Measurements from ENCODE around the gene UBE3C.
A peak's percentile ranks its signal among the peaks of the same experiment; 100 is the strongest.
"Not testable (repeated sequence)": the region's sequence is repeated elsewhere in the genome, so short reads cannot be mapped to it uniquely, and the experiment has no call there.

Gene UBE3C

DNA sequence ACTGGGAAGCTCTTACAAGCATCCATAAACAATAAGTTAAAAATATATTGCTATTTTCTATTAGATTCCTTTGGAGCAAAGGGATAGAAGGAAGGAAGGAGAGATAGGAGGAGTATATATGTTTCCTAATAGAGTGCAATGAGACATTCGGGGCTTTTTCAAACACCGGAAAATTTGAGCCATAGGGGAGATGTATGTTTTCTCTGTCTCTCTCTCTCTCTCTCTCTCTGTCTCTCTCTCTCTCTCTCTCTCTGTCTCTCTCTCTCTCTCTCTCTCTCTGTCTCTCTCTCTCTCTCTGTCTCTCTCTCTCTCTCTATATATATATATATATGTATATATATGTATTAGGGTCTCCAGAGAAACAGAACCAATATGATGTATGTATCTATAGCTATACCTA, 7.9 kb upstream of the UBE3C start:
- not testable (repeated sequence) for DNase-seq (ENCODE audit: low spot score)

DNA sequence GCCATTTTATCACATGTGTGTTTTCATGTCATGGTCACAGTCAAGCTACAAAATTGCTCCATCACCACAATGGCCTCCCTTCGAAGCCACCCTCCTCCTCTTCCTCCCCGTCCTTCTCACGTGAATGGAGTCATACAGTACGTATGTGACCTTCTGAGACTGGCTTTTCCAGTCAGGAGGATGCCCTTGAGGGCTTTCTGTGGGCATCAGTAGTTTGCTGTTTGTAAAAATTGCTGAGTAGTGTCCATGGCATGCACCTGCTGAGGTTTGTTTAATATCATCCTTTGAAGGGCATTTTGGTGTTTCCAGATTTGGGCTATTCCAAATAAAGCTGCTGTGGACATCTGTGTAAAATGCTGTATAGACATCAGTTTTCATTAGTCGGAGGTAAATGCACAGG, 5.9 kb upstream of the UBE3C start:
- DNase-seq (ENCODE audit: low spot score) = no peak

DNA sequence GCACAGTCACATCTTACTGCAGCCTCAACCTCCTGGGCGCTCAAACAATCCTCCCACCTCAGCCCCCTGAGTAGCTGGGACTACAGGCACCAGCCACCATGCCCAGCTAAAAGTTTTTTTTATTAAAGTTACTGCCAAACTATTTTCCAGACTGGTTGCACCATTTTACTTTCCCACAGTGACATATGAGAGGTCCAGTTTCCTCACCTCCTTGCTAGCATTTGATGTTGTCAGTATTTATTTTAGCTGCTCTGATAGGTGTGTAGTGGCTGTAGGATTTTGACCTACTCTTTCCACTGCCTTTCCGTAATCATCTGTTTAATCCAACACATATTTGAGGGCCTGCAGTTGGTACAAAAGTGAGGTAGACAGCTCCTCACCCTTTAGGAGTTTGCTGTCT, 5.4 kb upstream of the UBE3C start:
- no peak for DNase-seq (ENCODE audit: low spot score)

DNA sequence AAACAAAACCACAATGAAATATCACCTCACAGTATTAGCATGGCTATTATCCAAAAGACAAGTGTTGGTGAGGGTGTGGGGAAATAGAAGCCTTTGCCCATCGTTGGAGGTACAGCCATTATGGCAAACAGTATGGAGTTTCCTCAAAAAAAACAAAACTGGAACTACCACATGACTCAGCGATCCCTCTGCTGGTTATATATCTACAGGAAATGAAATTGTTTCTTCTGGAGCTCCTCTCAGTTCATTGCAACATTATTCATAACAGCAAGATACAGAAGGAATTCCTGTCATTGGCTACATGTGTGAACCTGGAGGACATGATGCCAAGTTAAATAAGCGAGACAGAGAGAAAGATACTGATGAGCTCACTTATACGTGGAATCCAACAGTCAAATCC, 2.4 kb upstream of the UBE3C start:
- DNase-seq (ENCODE audit: low spot score) = no peak

DNA sequence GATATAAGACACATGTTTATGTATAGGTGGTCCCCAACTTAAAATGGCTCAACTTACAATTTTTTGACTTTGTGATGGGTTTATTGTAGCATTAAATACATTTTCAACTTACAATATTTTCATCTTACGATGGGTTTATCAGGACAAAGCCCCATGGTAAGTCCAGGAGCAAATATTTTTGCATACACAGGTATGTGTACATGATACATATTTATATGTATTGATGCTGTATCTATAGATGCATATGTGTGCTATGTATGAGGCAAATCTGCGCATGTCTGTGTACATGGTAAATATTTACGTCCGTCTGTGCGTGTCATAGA, 664 bp upstream of the UBE3C start:
- no peak for DNase-seq (ENCODE audit: low spot score)

DNA sequence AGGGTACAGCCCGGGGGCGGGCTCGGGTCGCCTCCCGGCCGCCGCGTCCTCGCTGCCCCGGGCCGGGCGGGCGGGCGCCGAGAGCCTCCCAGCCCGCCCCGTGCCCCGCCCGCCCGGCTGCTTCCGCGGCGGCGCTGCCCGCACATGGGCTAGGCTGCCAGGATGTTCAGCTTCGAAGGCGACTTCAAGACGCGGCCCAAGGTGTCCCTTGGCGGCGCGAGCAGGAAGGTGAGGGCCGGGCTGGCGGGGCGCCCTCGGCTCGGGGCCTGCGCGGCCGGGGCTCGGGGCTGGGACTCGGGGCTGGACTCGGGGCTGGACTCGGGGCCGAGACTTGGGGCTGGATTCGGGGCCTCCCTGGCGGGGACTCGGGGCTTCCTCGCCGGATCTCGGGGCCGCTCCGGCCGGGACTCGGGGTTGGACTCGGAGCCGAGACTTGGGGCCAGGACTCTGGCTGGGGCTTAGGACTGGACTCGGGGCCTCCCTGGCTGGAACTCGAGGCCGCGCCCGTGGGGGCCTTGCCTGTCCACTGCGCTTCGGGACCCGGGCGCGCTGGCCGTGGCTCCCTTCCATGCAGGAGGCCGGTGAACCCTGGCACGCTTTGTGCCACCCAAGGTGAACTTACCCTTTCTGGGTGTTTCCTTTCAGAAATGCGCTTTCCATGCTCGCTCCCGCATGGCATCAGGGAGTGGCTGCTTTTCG, 534 bp downstream of the UBE3C start:
- DNase-seq (ENCODE audit: low spot score) = no peak

DNA sequence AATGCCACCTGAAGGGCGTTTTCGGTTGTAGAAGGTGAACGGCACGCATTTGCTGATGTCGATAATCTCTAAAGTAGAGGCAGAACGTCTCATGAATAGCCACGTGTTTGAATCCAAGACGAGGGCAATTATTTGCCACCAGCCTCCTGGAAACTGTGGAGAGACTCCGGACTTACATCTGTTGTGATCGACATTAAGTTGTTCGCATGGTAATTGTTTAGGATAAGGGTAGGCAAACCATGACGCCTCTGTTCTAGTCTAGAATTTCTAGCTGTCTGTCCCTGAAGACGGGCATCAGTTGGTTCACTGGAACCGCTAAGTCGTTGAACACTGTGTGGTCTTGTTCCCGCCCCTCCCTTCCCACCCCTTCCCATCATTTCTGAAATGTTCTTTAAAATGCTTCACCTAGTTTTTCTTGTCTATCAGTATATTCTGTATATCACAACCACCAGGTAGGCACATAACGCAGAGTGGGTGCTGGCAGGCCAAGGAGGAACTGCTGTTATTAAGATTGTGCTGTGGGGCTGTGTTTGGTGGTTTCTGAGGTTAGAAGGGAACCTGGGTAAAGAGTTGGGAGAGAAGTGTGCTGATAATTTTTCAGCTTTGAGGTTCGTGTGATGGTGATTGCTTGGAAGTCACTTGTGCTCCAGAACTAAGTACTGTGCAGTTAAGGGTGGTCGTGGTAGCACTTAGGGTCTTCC, 1.2 kb downstream of the UBE3C start:
- no peak for DNase-seq (ENCODE audit: low spot score)

DNA sequence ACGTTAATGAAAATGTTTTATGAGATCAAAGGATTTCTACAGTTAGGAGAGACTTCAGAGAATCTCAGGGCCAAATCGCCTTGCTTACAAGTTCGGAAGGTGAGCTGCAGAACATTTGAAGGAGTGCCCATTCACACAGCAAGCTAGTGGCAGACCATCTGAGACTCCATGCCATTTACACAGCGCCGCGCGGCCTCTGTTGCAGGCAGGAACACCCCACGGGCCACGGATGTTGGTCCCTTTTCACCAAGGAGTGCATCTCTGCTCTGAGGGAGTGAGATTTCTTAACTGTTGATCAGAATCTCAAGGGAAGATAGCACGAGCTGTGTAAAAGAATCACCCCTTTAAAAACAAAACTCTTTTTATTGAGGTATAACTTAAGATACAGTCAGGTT, 1.8 kb downstream of the UBE3C start:
- no peak for DNase-seq (ENCODE audit: low spot score)

DNA sequence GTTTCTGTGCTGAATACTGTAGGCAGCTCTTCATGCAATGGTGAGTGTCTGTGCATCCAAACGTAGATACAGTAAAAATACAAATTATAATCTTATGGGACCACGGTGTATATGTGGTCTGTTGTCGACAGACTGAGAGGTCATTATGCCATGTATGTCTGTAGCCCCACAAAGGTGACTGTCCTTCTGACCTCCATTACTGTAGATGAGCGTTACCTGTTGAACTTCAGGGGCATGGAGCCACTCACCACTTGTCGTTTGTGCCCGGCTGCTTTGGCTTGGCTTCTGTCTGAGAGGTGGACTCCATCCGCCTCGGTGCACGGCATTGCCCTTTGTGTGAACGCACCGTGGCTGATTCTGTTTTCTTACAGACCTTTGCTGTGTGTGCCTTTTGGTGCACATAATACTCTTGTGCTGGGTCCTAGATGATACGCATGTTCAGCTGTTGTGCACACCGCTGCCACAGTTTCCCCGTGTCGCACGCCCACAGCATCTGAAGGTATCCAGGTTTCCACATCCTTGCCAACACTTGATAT, 2.9 kb downstream of the UBE3C start:
- no peak for DNase-seq (ENCODE audit: low spot score)

DNA sequence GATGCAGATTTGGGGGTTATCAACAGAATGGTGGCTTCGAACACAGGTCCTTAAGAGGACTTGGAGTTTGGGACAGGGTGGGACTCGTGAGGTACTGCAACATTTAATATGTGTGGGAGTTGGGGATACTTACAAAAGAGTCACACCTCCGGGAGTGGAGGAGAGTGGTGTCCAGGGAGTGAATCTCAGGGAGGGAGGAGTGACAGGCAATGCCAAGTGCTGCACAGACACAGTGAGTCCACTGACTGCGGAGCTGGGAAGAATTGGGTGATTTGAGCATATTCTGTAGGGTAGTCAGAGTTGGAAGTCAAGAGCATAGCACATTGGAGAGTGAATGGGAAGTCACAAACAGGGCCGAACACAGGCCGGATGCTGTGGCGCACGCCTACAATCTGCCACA, 5.1 kb downstream of the UBE3C start:
- no peak for DNase-seq (ENCODE audit: low spot score)

DNA sequence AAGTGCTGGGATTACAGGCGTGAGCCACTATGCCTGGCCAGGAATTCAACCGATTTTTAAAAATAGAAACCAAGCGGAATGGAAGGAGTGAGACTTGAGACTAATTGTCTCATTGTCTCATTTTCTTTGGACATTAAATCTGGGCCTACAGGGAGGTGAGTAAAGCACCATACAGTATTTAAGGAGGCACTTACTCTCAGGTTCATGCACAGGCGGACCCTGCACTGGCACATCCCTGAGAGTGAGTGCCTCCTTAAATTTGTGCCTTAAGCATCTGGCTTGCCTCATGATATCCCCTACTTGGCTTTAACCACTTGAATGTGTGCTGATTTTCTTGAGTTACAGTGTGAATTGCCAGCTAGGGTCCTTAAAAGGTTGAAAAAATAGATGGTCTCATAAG, 10.6 kb downstream of the UBE3C start:
- no peak for DNase-seq (ENCODE audit: low spot score)

DNA sequence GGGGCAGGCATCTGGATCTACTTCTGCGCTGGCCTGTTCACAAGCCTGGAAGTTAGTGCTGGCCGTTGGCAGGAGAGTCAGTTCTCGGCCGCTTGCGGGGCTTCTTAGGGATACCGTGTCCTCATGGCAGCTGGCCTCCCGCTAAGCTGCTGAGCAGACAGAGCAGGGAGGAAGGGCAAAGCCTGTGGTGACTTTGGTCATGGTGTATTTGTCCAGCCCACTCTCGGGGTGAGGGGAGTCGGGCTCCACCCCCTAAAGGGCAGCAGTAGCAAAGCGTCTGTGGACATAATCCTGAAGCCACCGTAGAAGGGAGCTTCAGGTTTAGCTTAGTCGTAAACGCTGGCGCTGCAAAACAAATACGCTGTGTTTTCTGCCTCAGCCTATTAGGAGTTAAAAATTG, 12.2 kb downstream of the UBE3C start:
- DNase-seq (ENCODE audit: low spot score) = peak; percentile 19

DNA sequence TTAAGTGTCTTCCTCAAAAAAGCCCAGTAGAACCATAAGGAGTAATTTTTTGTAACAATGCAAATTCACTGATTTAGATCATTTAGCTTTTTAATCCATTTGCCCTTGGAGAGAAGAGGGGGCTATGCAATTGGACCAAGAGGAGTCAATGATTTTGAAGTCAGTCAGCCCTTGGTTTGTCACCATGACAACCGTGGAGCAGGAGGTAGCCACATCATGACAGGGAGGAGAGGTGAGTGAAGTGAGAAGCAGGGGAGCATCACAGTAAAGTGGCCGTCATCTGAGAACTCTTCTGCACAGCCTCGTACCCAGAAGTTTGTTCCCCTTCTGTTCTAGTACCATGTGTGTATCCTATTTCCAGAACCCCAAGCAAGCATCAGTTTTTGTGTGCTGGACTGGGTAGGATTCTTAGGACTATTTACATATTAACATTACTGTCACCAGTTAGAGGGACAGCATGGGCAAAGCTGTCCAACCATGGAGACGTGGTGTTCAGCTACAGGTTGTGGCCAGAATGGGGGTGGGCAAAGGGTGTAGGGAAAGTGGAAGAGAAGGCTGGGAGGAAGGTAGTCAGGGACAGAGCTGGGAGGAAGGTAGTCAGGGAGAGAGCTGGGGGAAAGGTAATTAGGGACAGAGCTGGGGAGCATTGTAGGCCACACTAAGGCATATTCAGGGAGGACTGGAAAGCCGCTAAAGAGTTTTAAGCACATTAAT, 13.1 kb downstream of the UBE3C start:
- no peak for DNase-seq (ENCODE audit: low spot score)

DNA sequence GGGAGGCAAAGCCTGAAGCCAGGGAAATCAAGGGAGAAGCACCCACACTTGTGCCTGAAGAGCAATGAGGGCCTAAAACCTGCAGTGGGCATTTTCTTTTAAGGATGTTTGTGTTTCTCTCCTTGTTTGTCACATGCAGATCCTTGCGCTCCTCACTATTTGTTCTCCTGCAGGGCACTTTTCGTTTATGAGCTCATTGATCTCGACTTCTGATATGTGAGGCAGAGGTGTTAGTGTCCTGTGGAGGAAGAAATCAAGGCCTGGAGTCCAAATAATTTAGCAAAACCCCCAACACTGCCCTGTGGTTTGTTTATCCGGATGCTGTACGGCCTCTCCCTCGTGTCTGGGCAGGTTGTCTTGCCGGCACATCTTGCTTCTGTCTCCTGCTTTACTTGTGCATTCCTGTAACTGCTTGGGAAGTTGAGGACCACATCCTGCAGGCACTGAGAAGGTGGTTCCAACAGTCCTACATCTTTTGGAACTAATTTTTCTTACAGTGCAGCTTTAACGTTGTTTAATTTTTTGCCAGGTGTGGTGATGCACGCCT, 13.7 kb downstream of the UBE3C start:
- DNase-seq (ENCODE audit: low spot score) = no peak

DNA sequence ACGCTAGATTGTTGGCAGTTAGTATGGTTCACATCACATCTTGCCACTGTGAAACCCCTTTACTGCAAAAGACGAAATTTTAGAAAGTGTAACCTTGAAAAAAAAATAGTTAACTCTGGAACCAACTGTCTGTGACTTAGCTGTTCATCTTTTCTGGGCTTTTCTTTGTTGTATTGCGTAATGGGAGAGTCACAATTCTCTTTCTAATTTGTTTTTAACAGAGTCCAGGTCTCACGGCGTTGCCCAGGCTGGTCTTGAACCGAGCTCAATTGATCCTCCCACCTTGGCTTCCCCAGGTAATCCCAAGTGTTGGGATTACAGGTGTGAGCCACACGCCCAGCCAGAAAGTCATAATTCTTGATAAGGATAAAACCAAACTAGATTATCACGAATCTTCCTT, 14.5 kb downstream of the UBE3C start:
- DNase-seq (ENCODE audit: low spot score) = no peak

DNA sequence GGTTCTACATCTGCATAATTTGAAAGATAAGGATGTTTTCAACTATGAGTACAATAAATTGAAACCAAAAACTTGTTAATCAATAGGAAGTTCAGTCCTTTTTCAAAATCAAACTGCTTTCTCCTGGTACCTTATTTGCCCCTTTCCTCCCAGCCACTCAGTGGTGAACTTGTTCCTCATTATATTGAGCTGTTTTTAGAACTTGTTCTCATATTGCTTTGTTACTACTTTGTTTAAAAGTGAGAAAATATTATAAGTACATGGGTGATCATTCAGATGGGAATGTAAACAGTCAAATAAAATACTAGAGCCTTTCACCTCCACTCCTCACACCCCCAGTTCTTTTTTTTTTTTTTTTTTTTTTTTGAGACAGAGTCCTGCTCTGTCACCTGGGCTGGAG, 17.2 kb downstream of the UBE3C start:
- no peak for DNase-seq (ENCODE audit: low spot score)

DNA sequence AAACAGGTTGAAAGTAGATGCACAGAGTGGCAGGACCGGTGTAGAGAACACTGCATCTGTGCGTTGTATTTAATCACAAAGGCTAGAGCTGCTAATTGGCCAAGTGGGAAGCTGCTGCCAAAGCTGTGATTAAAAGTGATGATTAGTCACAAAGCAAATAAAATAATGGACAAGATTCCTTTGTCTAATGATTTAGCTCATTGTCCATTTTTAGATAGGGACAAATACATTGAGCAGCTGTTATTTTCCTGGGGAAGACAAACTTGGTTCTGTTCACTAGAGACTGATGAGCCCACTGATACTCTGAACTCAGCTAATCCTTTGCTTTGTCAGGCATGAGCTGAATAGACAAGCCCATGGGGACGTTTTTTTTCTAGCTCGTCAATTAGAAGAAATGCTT, 19.7 kb downstream of the UBE3C start:
- DNase-seq (ENCODE audit: low spot score) = peak; percentile 87

DNA sequence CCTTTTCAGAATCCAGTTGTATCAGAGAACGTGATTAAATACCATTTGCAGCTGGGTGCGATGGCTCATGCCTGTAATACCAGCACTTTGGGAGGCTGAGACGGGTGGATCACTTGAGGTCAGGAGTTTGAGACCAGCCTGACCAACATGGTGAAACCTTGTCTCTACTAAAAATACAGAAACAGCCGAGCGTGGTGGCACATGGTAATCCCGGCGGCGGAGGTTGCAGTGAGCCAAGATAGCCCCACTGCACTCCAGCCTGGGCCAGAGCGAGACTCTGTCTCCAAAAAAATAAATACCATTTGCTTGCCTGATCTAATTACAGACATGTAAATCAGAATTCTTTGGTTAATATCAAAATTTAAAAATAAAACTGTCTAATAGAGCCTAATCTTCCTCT, 20.8 kb downstream of the UBE3C start:
- not testable (repeated sequence) for DNase-seq (ENCODE audit: low spot score)

DNA sequence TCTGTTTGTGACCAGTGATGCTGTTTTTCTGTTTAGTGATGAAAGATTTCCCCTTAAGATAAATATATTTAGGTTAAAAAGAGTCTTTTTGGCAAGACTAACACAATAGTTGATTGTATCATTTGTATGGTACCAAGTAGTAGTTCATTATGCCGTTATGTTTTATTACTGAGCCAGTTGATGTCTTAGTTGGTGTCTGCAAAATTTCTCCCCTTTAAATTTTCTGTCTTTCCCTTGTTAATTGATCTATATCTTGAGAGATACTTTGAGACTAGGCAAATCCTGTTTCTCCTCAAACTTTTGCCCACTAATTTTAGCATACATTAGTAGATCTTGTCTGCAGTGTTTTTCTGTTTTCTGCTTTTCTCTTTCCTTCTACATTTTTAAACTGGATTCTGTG, 21.7 kb downstream of the UBE3C start:
- DNase-seq (ENCODE audit: low spot score) = no peak

DNA sequence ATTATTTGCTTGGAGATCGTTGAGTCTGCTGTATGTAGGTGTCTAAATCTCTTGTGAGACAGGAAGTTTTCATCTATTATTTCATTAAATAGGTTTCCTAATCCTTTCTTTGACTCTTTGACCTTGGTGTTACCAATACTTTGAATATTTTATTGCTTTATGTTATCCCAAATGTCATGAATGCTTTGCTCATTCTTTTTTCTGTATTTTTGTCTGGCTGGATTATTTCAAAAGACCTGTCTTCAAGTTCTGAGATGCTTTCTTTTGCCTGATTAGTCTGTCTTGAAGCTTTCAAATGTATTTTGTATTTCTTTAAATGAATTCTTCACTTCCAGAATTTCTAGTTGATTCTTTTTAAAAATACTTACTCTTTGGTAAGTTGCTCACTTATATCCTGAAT, 27.3 kb downstream of the UBE3C start:
- DNase-seq (ENCODE audit: low spot score) = no peak

DNA sequence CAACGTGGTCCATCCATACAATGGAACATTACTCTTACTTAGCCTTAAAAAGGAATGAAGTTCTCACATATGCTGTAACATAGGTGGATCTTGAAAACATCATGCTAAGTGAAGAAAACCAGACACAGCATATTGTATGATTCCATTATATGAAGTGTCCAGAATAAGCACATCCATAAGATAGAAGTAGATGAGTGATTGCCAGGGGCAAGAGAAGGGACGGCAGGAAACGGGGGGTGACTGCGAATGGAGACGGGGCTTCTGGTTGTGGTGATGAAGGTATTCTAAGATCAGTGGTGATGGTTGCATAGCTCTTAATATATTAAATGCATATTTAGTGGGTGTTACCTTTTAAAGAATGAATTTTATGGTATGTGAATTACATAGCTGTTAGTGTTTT, 29.8 kb downstream of the UBE3C start:
- no peak for DNase-seq (ENCODE audit: low spot score)

DNA sequence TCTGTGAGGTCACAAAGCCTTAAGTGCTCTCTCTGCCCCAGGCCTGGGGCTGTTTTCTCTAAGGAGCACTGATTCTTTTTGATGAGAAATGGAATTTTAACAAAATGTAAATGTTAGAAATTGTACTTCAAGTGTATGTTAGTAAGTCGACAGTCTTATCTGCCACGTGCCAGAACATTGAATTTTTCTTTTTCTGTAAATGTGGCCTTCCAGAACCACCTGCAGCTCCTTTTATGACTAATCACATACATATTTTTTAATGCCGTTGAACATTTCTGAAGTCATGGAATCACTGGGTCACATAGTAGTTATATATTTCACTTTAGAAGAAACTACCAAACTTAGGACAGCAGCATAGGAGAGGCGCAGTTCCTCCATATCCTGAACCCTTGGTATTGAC, 38.0 kb downstream of the UBE3C start:
- no peak for DNase-seq (ENCODE audit: low spot score)
